Measurements from ENCODE around the gene RPAIN. TPM values are rescaled to one million over a fixed set of nuclear protein-coding genes. Genes with fewer than 3 reads are reported as not detected.

Gene RPAIN
- total RNA-seq, 4 donors from 2014 or later = 22.7 to 46.9 (median 43.8) TPM

GRCh38 chr17:5480962-5481361 lies 61.0 kb downstream of the RPAIN start:
- Histone ChIP-seq H3K27ac (no peak overlapping the region), H3K36me3 (peaks cover 0 to 89% of the 10 kb centered on the region in 2 donors), H3K4me3 (no peak overlapping the region), H3K27me3 (no peaks in the 10 kb centered on the region), H3K9me3 (no peaks in the 10 kb centered on the region), H3K4me1 (peaks cover 0 to 26% (median 6%) of the 10 kb centered on the region in 3 donors)
- no peak for ATAC-seq
- no peak for TF ChIP-seq POLR2A (IDR thresholded peaks at IDR 0.05)
- no peak for TF ChIP-seq EP300 (IDR thresholded peaks at IDR 0.05)
- TF ChIP-seq CTCF (IDR thresholded peaks at IDR 0.05) = no peak
- no peak for TF ChIP-seq POLR2AphosphoS5 (IDR thresholded peaks at IDR 0.05)
- 68 to 79% methylated on average over 5 to 6 of the region's 6 CpGs for WGBS, 2 donors (ENCODE audit: low coverage in 1 of 2)

GRCh38 chr17:5481451-5481850 lies 61.5 kb downstream of the RPAIN start:
- no peak for TF ChIP-seq EP300 (IDR thresholded peaks at IDR 0.05)
- no peak for TF ChIP-seq POLR2AphosphoS5 (IDR thresholded peaks at IDR 0.05)
- no peak for TF ChIP-seq POLR2A (IDR thresholded peaks at IDR 0.05)
- TF ChIP-seq CTCF (IDR thresholded peaks at IDR 0.05) = no peak
- WGBS, 2 donors (ENCODE audit: low coverage in 1 of 2) = 90 to 100% methylated on average over 4 of the region's 4 CpGs
- H3K27me3 ChIP-seq = no peaks in the 10 kb centered on the region
- H3K4me3 ChIP-seq = no peak overlapping the region
- ATAC-seq = no peak
- no peaks in the 10 kb centered on the region for H3K9me3 ChIP-seq
- no peak overlapping the region for H3K27ac ChIP-seq
- peaks cover 0 to 84% of the 10 kb centered on the region in 2 donors for H3K36me3 ChIP-seq
- peaks cover 0 to 26% (median 6%) of the 10 kb centered on the region in 3 donors for H3K4me1 ChIP-seq

Other genes with a start within 250 kb of the RPAIN start
- 10 to 100 TPM in 2 of 4 donors, 1 to 10 TPM in 2; 8.4 to 21.3 (median 10.7) TPM for gene ZNF594, start 228.3 kb upstream of the RPAIN start, total RNA-seq
- 1 to 10 TPM in 2 of 4 donors, under 1 TPM in 1, not detected in 1; 0.49 to 2.2 (median 1.9) TPM for gene SCIMP, start 185.3 kb upstream of the RPAIN start, total RNA-seq
- gene RABEP1, start 137.9 kb upstream of the RPAIN start, total RNA-seq = 10 to 100 TPM; 47.4 to 63.4 (median 61.3) TPM
- 10 to 100 TPM; 50.1 to 71.0 (median 56.4) TPM for gene NUP88, start 520 bp upstream of the RPAIN start, total RNA-seq
- 100 to 1,000 TPM in 3 of 4 donors, 10 to 100 TPM in 1; 84.4 to 111 (median 108) TPM for gene C1QBP, start 19.0 kb downstream of the RPAIN start, total RNA-seq
- gene DHX33, start 48.8 kb downstream of the RPAIN start, total RNA-seq = 10 to 100 TPM in 3 of 4 donors, 1 to 10 TPM in 1; 7.2 to 13.7 (median 11.3) TPM
- 10 to 100 TPM; 23.8 to 48.5 (median 26.2) TPM for gene DERL2, start 66.0 kb downstream of the RPAIN start, total RNA-seq
- gene MIS12, start 66.4 kb downstream of the RPAIN start, total RNA-seq = 10 to 100 TPM in 3 of 4 donors, 1 to 10 TPM in 1; 8.6 to 20.9 (median 14.3) TPM
- gene NLRP1, start 164.3 kb downstream of the RPAIN start, total RNA-seq = 10 to 100 TPM in 3 of 4 donors, 1 to 10 TPM in 1; 8.2 to 26.0 (median 19.6) TPM

All from gastroesophageal sphincter (tissue), 4 donors.